KMS-11 (cell line): ENCODE data around the gene ZNF423.

Experiments
- H2AFZ ChIP-seq: fragments of 200-600 bp; sonication (generic); 2 replicates; pipeline ENCODE4 v1.6.1; 2016; ENCODE audit warnings: antibody characterized with exemption, mixed run types, low read depth
- H3K27ac ChIP-seq: fragments of 200-600 bp; sonication (generic); 2 replicates; pipeline ENCODE4 v1.6.1; 2016; ENCODE audit warnings: mild to moderate bottlenecking, mixed run types
- H3K27me3 ChIP-seq: fragments of 200-600 bp; sonication (generic); 2 replicates; pipeline ENCODE4 v1.6.1; 2017; ENCODE audit warnings: mild to moderate bottlenecking, low read depth, mixed run types, moderate library complexity; ENCODE audit not compliant: insufficient read depth
- H3K36me3 ChIP-seq: fragments of 200-600 bp; sonication (generic); 2 replicates; pipeline ENCODE4 v1.6.1; 2017; ENCODE audit warnings: mild to moderate bottlenecking, mixed run types; ENCODE audit not compliant: insufficient read depth
- H3K4me1 ChIP-seq: fragments of 200-600 bp; sonication (generic); 2 replicates; pipeline ENCODE4 v1.6.1; 2016; ENCODE audit warnings: mild to moderate bottlenecking, low read depth, mixed run types; ENCODE audit not compliant: poor library complexity, severe bottlenecking
- H3K4me2 ChIP-seq: fragments of 200-600 bp; sonication (generic); 2 replicates; pipeline ENCODE4 v1.7.0; 2016; ENCODE audit warnings: mild to moderate bottlenecking, mixed run types
- H3K4me3 ChIP-seq: fragments of 200-600 bp; sonication (generic); IDR thresholded peaks from 2 replicates; pipeline ENCODE4 v1.6.1; 2017; ENCODE audit warnings: low read depth, low read length, mixed read lengths; ENCODE audit not compliant: insufficient read depth
- H3K79me2 ChIP-seq: fragments of 200-600 bp; sonication (generic); 2 replicates; pipeline ENCODE4 v1.6.1; 2016; ENCODE audit warnings: low read depth, mixed run types; ENCODE audit not compliant: insufficient read depth
- H3K9ac ChIP-seq: fragments of 200-600 bp; sonication (generic); 2 replicates; pipeline ENCODE4 v1.6.1; 2016; ENCODE audit warnings: mild to moderate bottlenecking, mixed run types
- H4K20me1 ChIP-seq: fragments of 200-600 bp; sonication (generic); 2 replicates; pipeline ENCODE4 v1.6.1; 2016; ENCODE audit warnings: mild to moderate bottlenecking, mixed run types; ENCODE audit not compliant: insufficient read depth
- CTCF ChIP-seq: fragments of 200-600 bp; sonication (generic); conservative IDR thresholded peaks from 2 replicates; pipeline ENCODE4 v1.6.1; 2017; ENCODE audit warnings: low read depth, mild to moderate bottlenecking, antibody characterized with exemption, low read length, moderate library complexity, mixed read lengths

ZNF423 gene

GRCh38 chr16:49515861-49516260 lies 340.1 kb downstream of the ZNF423 start:
- TF ChIP-seq CTCF = no peak
- no peak overlapping the region for H3K4me2 ChIP-seq

DNA sequence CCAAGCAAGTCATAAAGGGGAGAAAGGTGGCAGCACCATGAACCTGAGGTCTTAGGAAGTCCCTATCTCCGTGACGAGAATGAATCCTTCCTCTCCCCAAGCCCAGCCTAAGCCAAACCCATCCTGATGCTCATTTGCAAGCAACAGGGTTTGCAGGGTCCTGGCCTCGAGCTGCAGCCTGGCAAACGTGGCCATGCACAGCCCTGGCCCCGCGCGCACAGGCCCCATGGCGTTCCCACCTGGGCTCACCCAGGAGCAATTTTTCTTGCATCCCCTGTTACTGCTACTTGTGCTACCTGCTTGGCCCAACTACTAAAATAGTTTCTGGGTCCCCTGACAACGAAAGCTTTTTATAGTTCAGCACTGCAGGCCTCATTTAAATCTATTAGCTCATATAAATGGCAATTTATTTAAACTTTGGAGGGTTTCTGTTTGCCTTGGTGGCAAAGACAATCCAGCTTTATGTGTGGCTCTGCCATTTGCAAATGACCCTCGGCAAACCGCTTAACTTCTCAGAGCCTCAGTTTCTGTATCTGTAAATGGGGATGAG lies 340.8 kb downstream of the ZNF423 start:
- H3K4me2 ChIP-seq = no peak overlapping the region
- H3K4me3 ChIP-seq = no peak overlapping the region
- H3K79me2 ChIP-seq = no peaks in the 10 kb centered on the region
- no peaks in the 10 kb centered on the region for H3K36me3 ChIP-seq
- no peak overlapping the region for H2AFZ ChIP-seq
- no peak overlapping the region for H3K27ac ChIP-seq
- H3K9ac ChIP-seq = no peak overlapping the region
- H4K20me1 ChIP-seq = no peaks in the 10 kb centered on the region
- no peak for TF ChIP-seq CTCF
- no peaks in the 10 kb centered on the region for H3K4me1 ChIP-seq
- no peaks in the 10 kb centered on the region for H3K27me3 ChIP-seq

More at GRCh38 chr16:49515861-49516260, 340.1 kb downstream of the ZNF423 start:
- no peak overlapping the region for H2AFZ ChIP-seq
- H3K36me3 ChIP-seq = no peaks in the 10 kb centered on the region
- H3K27ac ChIP-seq = no peak overlapping the region
- no peaks in the 10 kb centered on the region for H3K27me3 ChIP-seq
- H3K4me1 ChIP-seq = no peaks in the 10 kb centered on the region
- no peak overlapping the region for H3K4me3 ChIP-seq
- no peak overlapping the region for H3K9ac ChIP-seq
- H4K20me1 ChIP-seq = no peaks in the 10 kb centered on the region
- no peaks in the 10 kb centered on the region for H3K79me2 ChIP-seq

DNA sequence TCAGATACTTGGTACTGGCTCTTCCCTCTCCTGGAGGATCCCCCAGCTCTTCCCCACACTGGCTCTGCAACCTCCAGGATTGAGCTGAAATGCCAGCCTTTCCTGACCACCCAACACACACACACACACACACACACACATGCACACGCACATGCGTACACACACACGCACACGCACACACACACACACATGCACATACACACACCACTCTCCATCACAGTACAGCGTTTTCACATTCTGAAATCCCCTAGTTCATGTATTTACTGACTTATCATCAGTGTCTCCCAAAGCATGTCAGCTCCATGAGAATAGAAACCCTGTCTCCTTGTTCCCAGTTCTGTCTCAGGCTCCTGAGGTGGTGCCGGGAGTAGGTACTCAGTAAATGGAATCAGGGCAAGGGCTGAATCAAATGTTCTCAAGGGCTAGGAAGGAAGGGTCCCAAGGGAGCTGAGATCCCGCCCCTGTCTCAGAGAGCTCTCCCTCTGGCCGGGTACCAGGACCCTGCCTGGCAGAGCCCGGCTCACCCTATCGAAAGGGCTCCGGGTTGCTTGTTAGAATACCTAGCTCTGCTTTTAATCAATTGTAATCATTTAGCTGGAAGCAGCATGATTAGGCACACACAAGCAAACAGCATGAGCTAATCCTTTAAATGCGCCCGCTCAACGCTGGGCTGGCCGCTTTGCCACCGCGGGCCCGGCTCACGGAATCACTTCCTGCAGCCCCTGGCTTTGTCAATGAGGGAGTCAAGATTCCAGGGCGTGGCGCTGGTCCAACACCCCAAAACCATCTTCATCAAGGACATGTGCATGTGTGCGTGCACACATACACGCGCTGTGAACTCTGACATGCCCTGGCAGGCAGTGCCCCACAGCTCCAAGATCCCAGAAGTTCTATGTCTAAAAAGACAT lies 341.6 kb downstream of the ZNF423 start:
- Histone ChIP-seq H3K36me3 (no peaks in the 10 kb centered on the region), H3K9ac (no peak overlapping the region), H3K4me3 (no peak overlapping the region), H4K20me1 (no peaks in the 10 kb centered on the region), H2AFZ (no peak overlapping the region), H3K27ac (no peak overlapping the region), H3K27me3 (no peaks in the 10 kb centered on the region), H3K4me1 (no peaks in the 10 kb centered on the region), H3K4me2 (no peak overlapping the region), H3K79me2 (no peaks in the 10 kb centered on the region)
- TF ChIP-seq CTCF = no peak

GRCh38 chr16:49513040-49513439 lies 342.9 kb downstream of the ZNF423 start:
- no peak overlapping the region for H3K4me3 ChIP-seq
- no peaks in the 10 kb centered on the region for H3K4me1 ChIP-seq
- no peak for TF ChIP-seq CTCF
- no peak overlapping the region for H3K4me2 ChIP-seq
- H3K36me3 ChIP-seq = no peaks in the 10 kb centered on the region
- no peak overlapping the region for H3K27ac ChIP-seq
- no peaks in the 10 kb centered on the region for H3K79me2 ChIP-seq
- no peak overlapping the region for H2AFZ ChIP-seq
- H3K27me3 ChIP-seq = no peaks in the 10 kb centered on the region
- no peak overlapping the region for H3K9ac ChIP-seq
- H4K20me1 ChIP-seq = no peaks in the 10 kb centered on the region
